CD4-positive, alpha-beta T cell treated with Interleukin-12 subunit alpha and Interleukin-12 subunit beta, for 1 hour (primary cell): ENCODE data around the gene DRGX.

Experiments used
- DNase-seq: peaks from one replicate; pipeline ENCODE4 v3.0.0-alpha.2; 2020

The DRGX gene

GRCh38 chr10:49381111-49381900 lies 14.6 kb downstream of the DRGX start:
- DNase-seq = no peak

- DNase-seq = no peak
These were observed 16.1 kb downstream of the DRGX start for GRCh38 chr10:49379596-49380410.

GRCh38 chr10:49377256-49377655 lies 18.6 kb downstream of the DRGX start:
- DNase-seq = no peak

- no peak for DNase-seq
These were observed 20.3 kb downstream of the DRGX start for GRCh38 chr10:49375611-49376010.

- no peak for DNase-seq
These were observed 21.1 kb downstream of the DRGX start for GRCh38 chr10:49374740-49375139.

- no peak for DNase-seq
These were observed 22.5 kb downstream of the DRGX start for GRCh38 chr10:49373361-49373760.

- DNase-seq = no peak
These were observed 23.9 kb downstream of the DRGX start for GRCh38 chr10:49371967-49372366.

GRCh38 chr10:49370326-49371100 lies 25.4 kb downstream of the DRGX start:
- no peak for DNase-seq

- no peak for DNase-seq
These were observed 26.4 kb downstream of the DRGX start for GRCh38 chr10:49369216-49370162.

GRCh38 chr10:49368256-49368655 lies 27.6 kb downstream of the DRGX start:
- no peak for DNase-seq

- no peak for DNase-seq
These were observed 28.3 kb downstream of the DRGX start for GRCh38 chr10:49367600-49367999.

GRCh38 chr10:49366460-49366859 lies 29.4 kb downstream of the DRGX start:
- DNase-seq = no peak

- DNase-seq = no peak
These were observed 30.0 kb downstream of the DRGX start for GRCh38 chr10:49365675-49366415.

- no peak for DNase-seq
These were observed 30.6 kb downstream of the DRGX start for GRCh38 chr10:49365275-49365674.

- DNase-seq = no peak
These were observed 31.1 kb downstream of the DRGX start for GRCh38 chr10:49364747-49365146.

GRCh38 chr10:49364051-49364450 lies 31.8 kb downstream of the DRGX start:
- no peak for DNase-seq

GRCh38 chr10:49363309-49364031 lies 32.4 kb downstream of the DRGX start:
- DNase-seq = no peak

- peak; percentile 4 for DNase-seq
These were observed 33.2 kb downstream of the DRGX start for GRCh38 chr10:49362596-49363260.

- no peak for DNase-seq
These were observed 33.9 kb downstream of the DRGX start for GRCh38 chr10:49361735-49362568.
